Uterus (tissue), 4 donors: Measurements from ENCODE around the gene PRUNE2. TPM values are rescaled to one million over a fixed set of nuclear protein-coding genes. Genes with fewer than 3 reads are reported as not detected.

Experiments used
- DNase-seq, 2 donors: peaks; one replicate each; pipeline ENCODE4 v3.0.0-alpha.2; 2019 to 2020
- H3K27ac ChIP-seq, 2 donors: fragments of 200-600 bp; sonication (generic); 1 replicate in 1 of 2; 2 replicates in 1 of 2; pipeline ENCODE4 v1.5.1; 2016 to 2018
- H3K27me3 ChIP-seq, 2 donors: fragments of 200-600 bp; sonication (generic); one replicate each; pipeline ENCODE4 v1.5.1; 2018 to 2019; ENCODE audit warnings: control low read depth in 1 of 2
- H3K36me3 ChIP-seq, 2 donors: fragments of 200-600 bp; sonication (generic); one replicate each; pipeline ENCODE4 v1.5.1; 2019; ENCODE audit warnings: control low read depth in 1 of 2
- H3K4me1 ChIP-seq, 2 donors: fragments of 200-600 bp; sonication (generic); one replicate each; pipeline ENCODE4 v1.5.1; 2018 to 2019; ENCODE audit warnings: control low read depth in 1 of 2
- H3K4me3 ChIP-seq, 2 donors: fragments of 200-600 bp; sonication (generic); 1 replicate in 1 of 2; 2 replicates in 1 of 2; pipeline ENCODE4 v1.5.1; 2018 to 2019; ENCODE audit warnings: mild to moderate bottlenecking in 1 of 2
- H3K9me3 ChIP-seq, 2 donors: fragments of 200-600 bp; sonication (generic); one replicate each; pipeline ENCODE4 v1.5.1; 2019; ENCODE audit warnings: control low read depth in 1 of 2
- POLR2A ChIP-seq, 2 donors: fragments of 450-650 bp; IDR thresholded peaks; one replicate each; pipeline ENCODE4 v1.6.1; 2016; ENCODE audit warnings: antibody characterized with exemption in 2 of 2, mild to moderate bottlenecking in 1 of 2, moderate library complexity in 1 of 2
- intact Hi-C: fragments of 100-400 bp; cut with DNase I; formaldehyde crosslinking; loops from one replicate; pipeline ENCODE4 v1.15.1; 2023; ENCODE audit warnings: low total_unique reads
- total RNA-seq, 4 donors: library from RNA; depleted of rRNA in 3 of 4; stranded (reverse); fragments of >200 nt in 3 of 4; gene quantifications; one replicate each; pipeline versions ENCODE4 v1.1.0 to v1.2.4, GENCODE V29; 2014 to 2023
- TF ChIP-seq, protein P1 (sequence below), 4 experiments: fragments of 200-600 bp in 2 of 4; fragments of 450-650 bp in 2 of 4; sonication (generic) in 2 of 4; IDR thresholded peaks; one replicate each; pipeline ENCODE4 v1.5.1; 2016 to 2019; ENCODE audit warnings: antibody characterized with exemption in 4 of 4, mild to moderate bottlenecking in 2 of 4, moderate library complexity in 1 of 4
- donor health status: DM: yes; HTN: yes; CAD: no.

PRUNE2 gene
- total RNA-seq, 4 donors from 2014 or later, result 51.4 to 187 (median 97.1) TPM

GRCh38 chr9:76603448-76603895 lies 302.4 kb downstream of the PRUNE2 start:
- no peak for DNase-seq
- Histone ChIP-seq H3K36me3 (no peaks in the 10 kb centered on the region), H3K27me3 (no peaks in the 10 kb centered on the region), H3K4me3 (no peak overlapping the region), H3K4me1 (no peaks in the 10 kb centered on the region), H3K27ac (no peak overlapping the region), H3K9me3 (no peaks in the 10 kb centered on the region)
- intact Hi-C loops, result no loop called here
- TF ChIP-seq, protein P1, sequence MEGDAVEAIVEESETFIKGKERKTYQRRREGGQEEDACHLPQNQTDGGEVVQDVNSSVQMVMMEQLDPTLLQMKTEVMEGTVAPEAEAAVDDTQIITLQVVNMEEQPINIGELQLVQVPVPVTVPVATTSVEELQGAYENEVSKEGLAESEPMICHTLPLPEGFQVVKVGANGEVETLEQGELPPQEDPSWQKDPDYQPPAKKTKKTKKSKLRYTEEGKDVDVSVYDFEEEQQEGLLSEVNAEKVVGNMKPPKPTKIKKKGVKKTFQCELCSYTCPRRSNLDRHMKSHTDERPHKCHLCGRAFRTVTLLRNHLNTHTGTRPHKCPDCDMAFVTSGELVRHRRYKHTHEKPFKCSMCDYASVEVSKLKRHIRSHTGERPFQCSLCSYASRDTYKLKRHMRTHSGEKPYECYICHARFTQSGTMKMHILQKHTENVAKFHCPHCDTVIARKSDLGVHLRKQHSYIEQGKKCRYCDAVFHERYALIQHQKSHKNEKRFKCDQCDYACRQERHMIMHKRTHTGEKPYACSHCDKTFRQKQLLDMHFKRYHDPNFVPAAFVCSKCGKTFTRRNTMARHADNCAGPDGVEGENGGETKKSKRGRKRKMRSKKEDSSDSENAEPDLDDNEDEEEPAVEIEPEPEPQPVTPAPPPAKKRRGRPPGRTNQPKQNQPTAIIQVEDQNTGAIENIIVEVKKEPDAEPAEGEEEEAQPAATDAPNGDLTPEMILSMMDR (IDR thresholded peaks at IDR 0.05), result no peak
- TF ChIP-seq POLR2A (IDR thresholded peaks at IDR 0.05), result no peak

- no peaks in the 10 kb centered on the region for H3K27me3 ChIP-seq
- no peaks in the 10 kb centered on the region for H3K9me3 ChIP-seq
- H3K36me3 ChIP-seq, result no peaks in the 10 kb centered on the region
- TF ChIP-seq, protein P1 (IDR thresholded peaks at IDR 0.05), result no peak
- TF ChIP-seq POLR2A (IDR thresholded peaks at IDR 0.05), result no peak
- H3K4me1 ChIP-seq, result no peaks in the 10 kb centered on the region
- intact Hi-C loops, result no loop called here
- H3K4me3 ChIP-seq, result no peak overlapping the region
- no peak for DNase-seq
- H3K27ac ChIP-seq, result no peak overlapping the region
Measured at GRCh38 chr9:76602199-76602598, 303.7 kb downstream of the PRUNE2 start.

DNA sequence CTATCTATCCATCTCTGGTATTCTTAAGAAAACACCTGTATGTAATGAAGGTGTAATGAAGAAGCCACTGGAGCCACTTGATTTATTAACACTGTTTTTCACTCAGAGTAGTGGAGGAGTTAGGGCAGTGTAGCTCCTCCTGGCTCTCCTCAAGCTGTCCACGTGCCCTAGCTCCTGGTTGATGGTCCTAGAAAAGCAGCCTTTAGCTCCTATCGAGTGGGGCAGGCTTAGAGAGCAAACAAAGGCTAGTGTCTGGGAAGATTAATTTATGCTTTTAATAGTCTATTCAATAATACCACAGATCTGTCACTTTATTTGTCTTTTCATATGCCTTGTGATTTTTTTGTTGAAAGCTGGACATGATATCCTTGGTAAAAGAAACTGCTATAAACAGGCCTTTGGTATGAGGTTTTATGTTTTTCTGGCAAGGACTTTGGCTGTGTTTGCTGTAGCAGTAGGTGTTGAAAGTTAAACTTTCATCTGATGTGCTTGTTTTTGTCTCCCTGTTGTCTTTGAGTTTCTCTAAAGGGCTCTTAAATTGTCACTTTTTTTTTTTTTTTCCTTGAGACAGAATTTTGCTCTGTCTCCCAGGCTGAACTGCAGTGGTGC lies 305.8 kb downstream of the PRUNE2 start:
- TF ChIP-seq, protein P1 (IDR thresholded peaks at IDR 0.05), result no peak
- TF ChIP-seq POLR2A (IDR thresholded peaks at IDR 0.05), result no peak
- H3K4me1 ChIP-seq, result no peaks in the 10 kb centered on the region
- no peak for DNase-seq
- no peaks in the 10 kb centered on the region for H3K36me3 ChIP-seq
- intact Hi-C loops, result no loop called here
- H3K27me3 ChIP-seq, result no peaks in the 10 kb centered on the region
- no peaks in the 10 kb centered on the region for H3K9me3 ChIP-seq
- no peak overlapping the region for H3K4me3 ChIP-seq
- peak overlapping the region in 1 of 2 donors; percentile 18 for H3K27ac ChIP-seq

DNA sequence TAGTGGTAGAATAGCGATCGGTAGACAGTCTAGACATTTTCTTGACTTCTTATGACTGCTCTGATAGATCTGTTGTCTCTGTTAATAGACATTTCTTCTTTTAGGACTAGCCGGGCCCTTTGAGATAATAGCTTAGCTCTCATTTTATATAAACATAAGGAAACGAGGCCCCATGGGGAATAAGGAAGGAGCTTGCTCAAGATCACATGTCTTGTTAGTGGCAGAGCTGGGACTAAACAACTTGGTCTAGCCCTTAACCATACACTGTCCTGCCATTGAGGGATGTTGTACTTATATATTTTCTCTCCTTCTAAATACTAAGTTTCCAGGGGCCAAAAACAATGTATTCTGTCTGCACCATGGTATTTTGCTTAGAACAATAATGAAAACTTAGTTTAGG lies 306.9 kb downstream of the PRUNE2 start:
- Histone ChIP-seq H3K9me3 (no peaks in the 10 kb centered on the region), H3K27ac (no peak overlapping the region), H3K4me1 (no peaks in the 10 kb centered on the region), H3K4me3 (no peak overlapping the region), H3K36me3 (no peaks in the 10 kb centered on the region), H3K27me3 (no peaks in the 10 kb centered on the region)
- DNase-seq, result no peak
- TF ChIP-seq, protein P1 (IDR thresholded peaks at IDR 0.05), result no peak
- no peak for TF ChIP-seq POLR2A (IDR thresholded peaks at IDR 0.05)
- intact Hi-C loops, result no loop called here

- Histone ChIP-seq H3K27ac (no peak overlapping the region), H3K4me3 (no peak overlapping the region), H3K4me1 (no peaks in the 10 kb centered on the region), H3K36me3 (no peaks in the 10 kb centered on the region), H3K27me3 (no peaks in the 10 kb centered on the region), H3K9me3 (no peaks in the 10 kb centered on the region)
- DNase-seq, result no peak
- intact Hi-C loops, result no loop called here
- TF ChIP-seq, protein P1 (IDR thresholded peaks at IDR 0.05), result no peak
- TF ChIP-seq POLR2A (IDR thresholded peaks at IDR 0.05), result no peak
Measured at GRCh38 chr9:76595645-76596044, 310.3 kb downstream of the PRUNE2 start.
